ENCODE results near the gene PDZRN4.
"Not testable (repeated sequence)": the region's sequence is repeated elsewhere in the genome, so short reads cannot be mapped to it uniquely, and the experiment has no call there.

Gene PDZRN4

GRCh38 chr12:41217727-41218126 lies 29.6 kb downstream of the PDZRN4 start:
- DNase-seq: no peak

- no peak for DNase-seq
Measured at GRCh38 chr12:41220931-41221330, 32.8 kb downstream of the PDZRN4 start.

- DNase-seq: no peak
Measured at GRCh38 chr12:41221491-41221890, 33.4 kb downstream of the PDZRN4 start.

- no peak for DNase-seq
Measured at GRCh38 chr12:41223600-41223999, 35.5 kb downstream of the PDZRN4 start.

- DNase-seq: no peak
Measured at GRCh38 chr12:41224066-41224465, 35.9 kb downstream of the PDZRN4 start.

- DNase-seq: no peak
Measured at GRCh38 chr12:41225179-41225578, 37.1 kb downstream of the PDZRN4 start.

GRCh38 chr12:41228066-41228820 lies 40.1 kb downstream of the PDZRN4 start:
- no peak for DNase-seq

- DNase-seq: no peak
Measured at GRCh38 chr12:41230756-41231155, 42.6 kb downstream of the PDZRN4 start.

GRCh38 chr12:41234692-41235091 lies 46.6 kb downstream of the PDZRN4 start:
- DNase-seq: no peak

GRCh38 chr12:41242603-41243002 lies 54.5 kb downstream of the PDZRN4 start:
- no peak for DNase-seq

- DNase-seq: no peak
Measured at GRCh38 chr12:41248391-41248790, 60.3 kb downstream of the PDZRN4 start.

GRCh38 chr12:41250748-41251147 lies 62.6 kb downstream of the PDZRN4 start:
- no peak for DNase-seq

- no peak for DNase-seq
Measured at GRCh38 chr12:41254004-41254914, 66.1 kb downstream of the PDZRN4 start.

- DNase-seq: not testable (repeated sequence)
Measured at GRCh38 chr12:41263196-41263595, 75.1 kb downstream of the PDZRN4 start.

- DNase-seq: no peak
Measured at GRCh38 chr12:41264281-41264680, 76.2 kb downstream of the PDZRN4 start.

- no peak for DNase-seq
Measured at GRCh38 chr12:41269056-41269455, 80.9 kb downstream of the PDZRN4 start.

- DNase-seq: no peak
Measured at GRCh38 chr12:41271489-41271888, 83.4 kb downstream of the PDZRN4 start.

GRCh38 chr12:41274643-41275042 lies 86.5 kb downstream of the PDZRN4 start:
- no peak for DNase-seq

- DNase-seq: no peak
Measured at GRCh38 chr12:41277100-41277945, 89.2 kb downstream of the PDZRN4 start.

- DNase-seq: no peak
Measured at GRCh38 chr12:41277946-41278267, 89.8 kb downstream of the PDZRN4 start.

GRCh38 chr12:41280341-41281095 lies 92.4 kb downstream of the PDZRN4 start:
- not testable (repeated sequence) for DNase-seq

GRCh38 chr12:41285470-41285869 lies 97.3 kb downstream of the PDZRN4 start:
- not testable (repeated sequence) for DNase-seq

Data from effector CD8-positive, alpha-beta T cell (primary cell).